HG03039 (cell line): ENCODE data around the gene BBOF1.
"Not testable (repeated sequence)": the region's sequence is repeated elsewhere in the genome, so short reads cannot be mapped to it uniquely, and the experiment has no call there.

Source experiments
- ATAC-seq: cut with Tn5 transposase; IDR thresholded peaks from one replicate; pipeline ENCODE4 v1.9.1; 2021; ENCODE audit warnings: mild to moderate bottlenecking, moderate library complexity; ENCODE audit not compliant: unreplicated experiment

BBOF1 gene

GRCh38 chr14:74085047-74085637 lies 66.0 kb downstream of the BBOF1 start:
- ATAC-seq, result peak; percentile 8

- no peak for ATAC-seq
These were observed 66.7 kb downstream of the BBOF1 start for GRCh38 chr14:74085828-74086227.

GRCh38 chr14:74089251-74090020 lies 70.3 kb downstream of the BBOF1 start:
- no peak for ATAC-seq

GRCh38 chr14:74105381-74105780 lies 86.2 kb downstream of the BBOF1 start:
- no peak for ATAC-seq

- ATAC-seq, result no peak
These were observed 90.2 kb downstream of the BBOF1 start for GRCh38 chr14:74109369-74109768.

GRCh38 chr14:74111395-74112216 lies 92.5 kb downstream of the BBOF1 start:
- not testable (repeated sequence) for ATAC-seq
